Activated CD4-positive, CD25-positive, alpha-beta regulatory T cell treated with anti-CD3 and anti-CD28 coated beads, Interleukin-2, amount 50 U/mL, for 72 hours (primary cell): ENCODE results near the gene RAD51B.

Experiments
- DNase-seq: peaks from one replicate; pipeline ENCODE4 v3.0.0; 2021

The RAD51B gene

GRCh38 chr14:67837011-67837624 lies 17.5 kb downstream of the RAD51B start:
- DNase-seq: no peak

- no peak for DNase-seq
Observed at GRCh38 chr14:67846029-67846610, 26.5 kb downstream of the RAD51B start.

GRCh38 chr14:67850066-67850830 lies 30.7 kb downstream of the RAD51B start:
- DNase-seq: no peak

GRCh38 chr14:67851785-67852410 lies 32.3 kb downstream of the RAD51B start:
- no peak for DNase-seq

- DNase-seq: no peak
Observed at GRCh38 chr14:67852926-67853604, 33.5 kb downstream of the RAD51B start.

- no peak for DNase-seq
Observed at GRCh38 chr14:67853715-67854114, 34.1 kb downstream of the RAD51B start.

- DNase-seq: no peak
Observed at GRCh38 chr14:67856827-67857226, 37.2 kb downstream of the RAD51B start.

- DNase-seq: no peak
Observed at GRCh38 chr14:67857778-67858350, 38.3 kb downstream of the RAD51B start.

GRCh38 chr14:67859169-67859749 lies 39.7 kb downstream of the RAD51B start:
- no peak for DNase-seq

GRCh38 chr14:67863223-67863622 lies 43.6 kb downstream of the RAD51B start:
- DNase-seq: no peak

GRCh38 chr14:67875175-67876006 lies 55.8 kb downstream of the RAD51B start:
- DNase-seq: no peak

- no peak for DNase-seq
Observed at GRCh38 chr14:67879026-67879425, 59.4 kb downstream of the RAD51B start.

- no peak for DNase-seq
Observed at GRCh38 chr14:67881225-67881624, 61.6 kb downstream of the RAD51B start.

GRCh38 chr14:67882986-67883555 lies 63.5 kb downstream of the RAD51B start:
- DNase-seq: no peak

- no peak for DNase-seq
Observed at GRCh38 chr14:67883717-67884116, 64.1 kb downstream of the RAD51B start.

- no peak for DNase-seq
Observed at GRCh38 chr14:67886191-67886590, 66.6 kb downstream of the RAD51B start.

- DNase-seq: no peak
Observed at GRCh38 chr14:67887478-67887877, 67.9 kb downstream of the RAD51B start.

- DNase-seq: no peak
Observed at GRCh38 chr14:67889455-67889854, 69.9 kb downstream of the RAD51B start.

GRCh38 chr14:67892466-67893100 lies 73.0 kb downstream of the RAD51B start:
- no peak for DNase-seq

GRCh38 chr14:67900231-67900630 lies 80.7 kb downstream of the RAD51B start:
- DNase-seq: no peak
